GM15510 (cell line): ENCODE measurements around the gene UNC45B.

Experiments
- POLR2A ChIP-seq: IDR thresholded peaks from 3 replicates; pipeline ENCODE4 v1.6.1; 2011; ENCODE audit warnings: borderline replicate concordance; ENCODE audit not compliant: insufficient read length; ENCODE audit errors: extremely low read depth

The UNC45B gene

GRCh38 chr17:35147375-35147905 lies at the start of gene UNC45B:
UNC45B (plus strand) TSS chr17:35147817; CDS start chr17:35148264, 447 bp downstream.
- TF ChIP-seq POLR2A, result no peak

DNA sequence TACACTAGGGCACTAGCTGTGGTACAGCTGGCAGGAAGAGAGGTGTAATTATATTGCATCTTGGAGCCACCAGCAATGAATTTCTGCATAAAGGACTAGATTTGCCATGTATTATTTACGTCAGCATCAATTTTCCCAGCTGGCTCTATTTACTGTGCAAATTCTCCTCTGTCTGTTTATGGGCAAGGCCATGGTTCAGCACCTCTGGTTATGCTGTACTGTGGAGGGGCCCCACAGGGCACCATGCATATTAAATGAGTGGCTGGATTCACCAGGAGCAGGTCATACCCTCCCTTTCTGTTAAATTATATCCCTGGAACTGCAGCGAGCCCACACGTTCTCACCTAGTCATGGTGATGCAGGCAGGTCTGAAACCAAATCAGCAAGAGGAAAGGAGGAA lies 47.7 kb upstream of the UNC45B start:
- no peak for TF ChIP-seq POLR2A

GRCh38 chr17:35101036-35101435 lies 46.6 kb upstream of the UNC45B start:
- no peak for TF ChIP-seq POLR2A

DNA sequence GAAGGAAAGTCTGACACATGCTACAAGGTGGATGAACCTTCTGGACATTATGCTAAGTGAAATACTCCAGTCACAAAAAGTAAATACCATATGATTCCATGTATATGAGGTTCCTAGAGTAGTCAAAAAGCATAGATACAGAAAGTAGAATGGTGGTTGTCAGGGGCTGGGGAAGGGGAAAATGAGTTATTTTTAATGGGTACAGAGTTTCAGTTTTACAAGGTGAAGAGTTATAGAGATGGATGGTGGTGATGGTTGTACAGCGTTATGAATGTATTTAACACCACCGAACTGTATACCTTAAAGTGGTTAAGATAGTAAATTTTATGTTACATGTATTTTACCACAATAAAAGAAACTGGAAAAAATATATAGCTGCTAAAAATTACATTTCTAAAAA lies 45.9 kb upstream of the UNC45B start:
- TF ChIP-seq POLR2A, result no peak

DNA sequence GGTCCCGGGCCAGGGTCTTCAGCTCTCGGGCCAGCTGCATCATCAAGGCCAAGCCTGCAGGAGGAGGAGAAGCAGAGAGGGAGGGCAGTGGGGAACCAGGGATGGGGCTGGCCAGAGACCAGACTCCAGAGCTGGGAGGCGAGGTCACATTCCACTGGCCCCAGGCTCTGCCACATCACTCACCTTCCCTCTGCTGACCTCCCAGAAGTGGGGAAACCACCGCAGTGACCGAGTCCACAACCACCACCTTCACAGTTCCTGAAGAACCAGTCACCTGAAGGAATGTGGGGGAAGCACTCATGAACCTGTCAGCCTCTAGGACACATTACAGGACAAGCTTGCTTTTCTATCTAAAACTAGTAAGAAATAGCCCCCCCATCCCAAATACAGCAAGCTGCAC lies 44.3 kb upstream of the UNC45B start:
- no peak for TF ChIP-seq POLR2A

- TF ChIP-seq POLR2A, result no peak
Measured at GRCh38 chr17:35104844-35105450, 42.7 kb upstream of the UNC45B start.

GRCh38 chr17:35116845-35117244 lies 30.8 kb upstream of the UNC45B start:
- TF ChIP-seq POLR2A, result no peak

- TF ChIP-seq POLR2A, result no peak
Measured at GRCh38 chr17:35117984-35118383, 29.6 kb upstream of the UNC45B start.

DNA sequence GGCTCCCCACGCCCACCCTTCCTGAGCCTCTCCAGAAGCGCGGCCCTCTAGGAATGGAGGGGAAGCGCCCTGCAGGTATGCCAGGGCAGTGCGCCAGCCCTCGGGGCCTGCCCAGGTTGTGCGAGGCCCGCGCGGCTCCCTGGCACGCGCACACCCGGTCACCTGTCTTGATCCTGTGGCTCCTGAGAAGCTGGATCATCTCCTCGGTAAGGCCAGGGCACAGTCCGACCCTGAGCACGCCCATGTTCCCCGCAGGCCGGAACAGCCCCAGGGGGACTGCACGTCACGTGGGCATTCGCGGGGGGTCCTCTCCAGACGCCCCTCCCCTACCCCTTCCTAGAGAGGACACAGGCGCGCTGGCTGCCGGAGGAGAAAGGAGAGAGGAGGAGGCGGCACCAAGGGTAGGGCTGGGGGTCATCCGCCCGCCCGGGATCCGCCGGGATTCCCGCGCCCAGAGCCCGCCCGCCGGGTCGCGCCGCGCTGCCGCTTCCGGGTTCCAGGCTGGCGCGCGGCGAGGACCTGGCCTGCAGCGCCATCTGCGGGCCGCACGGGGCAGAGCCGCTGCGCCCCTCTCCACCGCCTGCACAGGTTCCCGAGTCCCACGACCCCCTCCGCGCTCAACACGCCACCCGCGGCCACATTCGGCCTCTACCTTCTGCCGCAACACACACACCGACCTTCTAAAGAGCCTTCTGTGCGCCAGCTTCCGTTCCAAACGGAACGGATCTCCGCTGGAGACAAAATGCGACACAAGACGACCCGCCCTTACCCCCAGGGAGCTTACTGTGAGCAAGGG lies 28.0 kb upstream of the UNC45B start, which contains the start of gene RAD51D:
Gene RAD51D (minus strand): TSS at position 491 of the 796 bp plus-strand sequence. CDS start 247 bp downstream, at position 244.
- peak; percentile 59 for TF ChIP-seq POLR2A

GRCh38 chr17:35121315-35121714 lies 26.3 kb upstream of the UNC45B start, which contains the start of gene FNDC8:
FNDC8 (plus strand) TSS chr17:35121615; CDS start chr17:35121694, 79 bp downstream.
- TF ChIP-seq POLR2A, result no peak

DNA sequence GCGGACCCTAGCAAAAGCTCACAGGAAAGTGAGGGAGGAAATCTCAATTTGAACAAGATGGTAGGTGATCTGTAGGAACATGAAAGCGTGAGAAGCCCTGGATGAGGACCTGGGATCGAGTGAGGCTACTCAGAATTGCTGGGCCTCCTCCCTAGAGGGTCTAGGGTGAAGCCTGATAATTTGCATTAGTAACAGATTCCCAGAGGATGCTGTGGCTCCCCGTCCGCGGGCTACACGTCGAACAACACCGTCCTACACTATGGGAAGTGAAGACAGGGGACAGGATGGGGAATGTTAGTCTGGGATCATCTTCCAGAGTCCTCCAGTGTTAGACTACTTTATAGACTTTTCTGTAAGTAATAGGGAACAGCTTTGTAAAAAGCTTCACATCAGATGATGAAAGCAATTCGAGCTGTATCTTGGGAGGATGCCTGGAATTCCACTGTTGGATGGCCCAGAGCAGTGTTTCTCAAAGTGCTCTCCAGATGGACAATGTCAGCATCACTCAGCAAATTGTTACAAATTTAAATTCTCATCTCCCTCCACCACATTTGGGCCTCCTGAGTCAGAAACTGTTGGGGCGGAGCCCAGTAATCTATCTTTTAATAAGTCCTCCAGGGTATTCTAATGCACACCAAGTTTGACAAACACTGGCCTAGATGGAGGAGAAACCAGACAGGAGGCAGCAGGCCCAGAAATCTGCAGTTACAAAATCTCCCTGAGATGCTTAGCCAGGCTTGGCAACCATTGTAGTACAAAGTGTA lies 19.7 kb upstream of the UNC45B start:
- TF ChIP-seq POLR2A, result no peak

GRCh38 chr17:35129154-35129972 lies 18.3 kb upstream of the UNC45B start:
- TF ChIP-seq POLR2A, result no peak

GRCh38 chr17:35129973-35130351 lies 17.7 kb upstream of the UNC45B start:
- TF ChIP-seq POLR2A, result no peak

- no peak for TF ChIP-seq POLR2A
Measured at GRCh38 chr17:35130392-35130791, 17.2 kb upstream of the UNC45B start.
